KMS-11 (cell line): Measurements from ENCODE around the gene CAMP.
"Not testable (repeated sequence)": the region's sequence is repeated elsewhere in the genome, so short reads cannot be mapped to it uniquely, and the experiment has no call there.

ENCODE experiments used
- H2AFZ ChIP-seq: fragments of 200-600 bp; sonication (generic); 2 replicates; pipeline ENCODE4 v1.6.1; 2016; ENCODE audit warnings: antibody characterized with exemption, mixed run types, low read depth
- H3K27ac ChIP-seq: fragments of 200-600 bp; sonication (generic); 2 replicates; pipeline ENCODE4 v1.6.1; 2016; ENCODE audit warnings: mild to moderate bottlenecking, mixed run types
- H3K27me3 ChIP-seq: fragments of 200-600 bp; sonication (generic); 2 replicates; pipeline ENCODE4 v1.6.1; 2017; ENCODE audit warnings: mild to moderate bottlenecking, low read depth, mixed run types, moderate library complexity; ENCODE audit not compliant: insufficient read depth
- H3K36me3 ChIP-seq: fragments of 200-600 bp; sonication (generic); 2 replicates; pipeline ENCODE4 v1.6.1; 2017; ENCODE audit warnings: mild to moderate bottlenecking, mixed run types; ENCODE audit not compliant: insufficient read depth
- H3K4me1 ChIP-seq: fragments of 200-600 bp; sonication (generic); 2 replicates; pipeline ENCODE4 v1.6.1; 2016; ENCODE audit warnings: mild to moderate bottlenecking, low read depth, mixed run types; ENCODE audit not compliant: poor library complexity, severe bottlenecking
- H3K4me2 ChIP-seq: fragments of 200-600 bp; sonication (generic); 2 replicates; pipeline ENCODE4 v1.7.0; 2016; ENCODE audit warnings: mild to moderate bottlenecking, mixed run types
- H3K4me3 ChIP-seq: fragments of 200-600 bp; sonication (generic); IDR thresholded peaks from 2 replicates; pipeline ENCODE4 v1.6.1; 2017; ENCODE audit warnings: low read depth, low read length, mixed read lengths; ENCODE audit not compliant: insufficient read depth
- H3K79me2 ChIP-seq: fragments of 200-600 bp; sonication (generic); 2 replicates; pipeline ENCODE4 v1.6.1; 2016; ENCODE audit warnings: low read depth, mixed run types; ENCODE audit not compliant: insufficient read depth
- H3K9ac ChIP-seq: fragments of 200-600 bp; sonication (generic); 2 replicates; pipeline ENCODE4 v1.6.1; 2016; ENCODE audit warnings: mild to moderate bottlenecking, mixed run types
- H4K20me1 ChIP-seq: fragments of 200-600 bp; sonication (generic); 2 replicates; pipeline ENCODE4 v1.6.1; 2016; ENCODE audit warnings: mild to moderate bottlenecking, mixed run types; ENCODE audit not compliant: insufficient read depth
- TF ChIP-seq, protein P1 (sequence below): fragments of 200-600 bp; sonication (generic); conservative IDR thresholded peaks from 2 replicates; pipeline ENCODE4 v1.6.1; 2017; ENCODE audit warnings: low read depth, mild to moderate bottlenecking, antibody characterized with exemption, low read length, moderate library complexity, mixed read lengths

The CAMP gene

DNA sequence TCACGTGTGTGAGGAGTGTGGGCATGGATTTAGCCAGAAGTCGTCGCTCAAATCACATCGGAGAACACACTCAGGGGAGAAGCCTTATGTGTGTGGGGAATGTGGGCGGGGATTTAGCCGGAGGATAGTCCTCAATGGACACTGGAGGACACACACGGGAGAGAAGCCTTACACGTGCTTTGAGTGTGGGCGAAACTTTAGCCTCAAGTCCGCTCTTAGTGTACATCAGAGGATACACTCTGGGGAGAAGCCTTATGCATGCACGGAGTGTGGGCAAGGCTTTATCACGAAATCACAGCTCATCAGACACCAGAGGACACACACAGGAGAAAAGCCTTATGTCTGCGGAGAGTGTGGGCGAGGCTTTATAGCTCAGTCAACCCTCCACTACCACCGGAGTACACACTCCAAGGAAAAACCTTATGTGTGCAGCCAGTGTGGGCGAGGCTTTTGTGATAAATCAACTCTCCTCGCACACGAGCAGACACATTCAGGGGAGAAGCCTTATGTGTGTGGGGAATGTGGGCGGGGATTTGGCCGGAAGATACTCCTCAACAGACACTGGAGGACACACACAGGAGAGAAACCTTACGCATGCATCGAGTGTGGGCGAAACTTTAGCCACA is 45.8 kb downstream of the CAMP start:
- H3K9ac ChIP-seq = no peak overlapping the region
- H3K4me3 ChIP-seq = no peak overlapping the region
- H3K36me3 ChIP-seq = no peaks in the 10 kb centered on the region
- no peak overlapping the region for H2AFZ ChIP-seq
- no peaks in the 10 kb centered on the region for H3K4me1 ChIP-seq
- no peak overlapping the region for H3K27ac ChIP-seq
- no peaks in the 10 kb centered on the region for H3K27me3 ChIP-seq
- TF ChIP-seq, protein P1, sequence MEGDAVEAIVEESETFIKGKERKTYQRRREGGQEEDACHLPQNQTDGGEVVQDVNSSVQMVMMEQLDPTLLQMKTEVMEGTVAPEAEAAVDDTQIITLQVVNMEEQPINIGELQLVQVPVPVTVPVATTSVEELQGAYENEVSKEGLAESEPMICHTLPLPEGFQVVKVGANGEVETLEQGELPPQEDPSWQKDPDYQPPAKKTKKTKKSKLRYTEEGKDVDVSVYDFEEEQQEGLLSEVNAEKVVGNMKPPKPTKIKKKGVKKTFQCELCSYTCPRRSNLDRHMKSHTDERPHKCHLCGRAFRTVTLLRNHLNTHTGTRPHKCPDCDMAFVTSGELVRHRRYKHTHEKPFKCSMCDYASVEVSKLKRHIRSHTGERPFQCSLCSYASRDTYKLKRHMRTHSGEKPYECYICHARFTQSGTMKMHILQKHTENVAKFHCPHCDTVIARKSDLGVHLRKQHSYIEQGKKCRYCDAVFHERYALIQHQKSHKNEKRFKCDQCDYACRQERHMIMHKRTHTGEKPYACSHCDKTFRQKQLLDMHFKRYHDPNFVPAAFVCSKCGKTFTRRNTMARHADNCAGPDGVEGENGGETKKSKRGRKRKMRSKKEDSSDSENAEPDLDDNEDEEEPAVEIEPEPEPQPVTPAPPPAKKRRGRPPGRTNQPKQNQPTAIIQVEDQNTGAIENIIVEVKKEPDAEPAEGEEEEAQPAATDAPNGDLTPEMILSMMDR = no peak
- H3K4me2 ChIP-seq = no peak overlapping the region
- no peaks in the 10 kb centered on the region for H4K20me1 ChIP-seq
- no peaks in the 10 kb centered on the region for H3K79me2 ChIP-seq

DNA sequence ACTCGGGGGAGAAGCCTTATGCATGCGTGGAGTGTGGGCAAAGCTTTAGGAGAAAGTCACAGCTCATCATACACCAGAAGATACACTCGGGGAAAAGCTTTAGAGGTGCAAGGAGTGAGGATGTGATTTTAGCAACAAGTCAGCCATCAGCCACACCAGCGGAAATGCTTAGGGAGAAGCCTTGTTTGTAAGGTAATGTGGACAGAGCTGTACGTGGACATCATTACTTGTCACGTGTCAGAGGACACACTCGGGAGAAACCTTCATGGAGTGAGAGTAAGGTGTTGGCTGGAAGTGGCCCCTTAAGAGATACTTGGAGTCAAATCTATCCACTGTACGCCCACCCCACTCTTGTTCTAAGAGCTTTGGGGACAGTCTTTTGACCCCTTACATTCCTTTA is 46.3 kb downstream of the CAMP start:
- H3K27me3 ChIP-seq = no peaks in the 10 kb centered on the region
- no peaks in the 10 kb centered on the region for H3K4me1 ChIP-seq
- H3K27ac ChIP-seq = no peak overlapping the region
- H3K9ac ChIP-seq = no peak overlapping the region
- H4K20me1 ChIP-seq = no peaks in the 10 kb centered on the region
- no peak overlapping the region for H3K4me2 ChIP-seq
- H3K36me3 ChIP-seq = no peaks in the 10 kb centered on the region
- no peak overlapping the region for H2AFZ ChIP-seq
- no peaks in the 10 kb centered on the region for H3K79me2 ChIP-seq
- TF ChIP-seq, protein P1 = no peak
- no peak overlapping the region for H3K4me3 ChIP-seq

DNA sequence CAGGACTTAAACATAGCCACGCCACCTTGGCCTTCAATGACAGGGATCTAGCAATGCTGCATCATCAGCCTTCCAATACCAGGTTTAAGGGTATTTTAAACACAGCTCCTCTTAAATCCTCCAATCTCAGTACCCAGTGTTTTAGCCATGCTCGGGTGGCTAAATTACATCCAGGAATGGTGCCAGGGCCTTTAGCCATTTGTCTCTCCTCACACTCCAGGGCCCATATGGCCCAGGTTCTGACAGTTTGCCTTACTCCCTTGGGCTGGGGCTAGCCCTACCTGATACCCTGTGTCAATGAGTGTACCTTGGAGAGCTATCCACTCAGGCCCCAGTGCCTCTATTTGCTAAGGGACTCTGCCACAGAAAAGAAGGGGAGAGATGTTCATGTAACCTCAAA is 47.0 kb downstream of the CAMP start:
- TF ChIP-seq, protein P1 = no peak
- no peaks in the 10 kb centered on the region for H3K79me2 ChIP-seq
- H3K27me3 ChIP-seq = no peaks in the 10 kb centered on the region
- H3K27ac ChIP-seq = no peak overlapping the region
- no peak overlapping the region for H3K4me3 ChIP-seq
- no peaks in the 10 kb centered on the region for H3K36me3 ChIP-seq
- H3K4me1 ChIP-seq = no peaks in the 10 kb centered on the region
- no peaks in the 10 kb centered on the region for H4K20me1 ChIP-seq
- H3K9ac ChIP-seq = no peak overlapping the region
- no peak overlapping the region for H3K4me2 ChIP-seq
- H2AFZ ChIP-seq = no peak overlapping the region

DNA sequence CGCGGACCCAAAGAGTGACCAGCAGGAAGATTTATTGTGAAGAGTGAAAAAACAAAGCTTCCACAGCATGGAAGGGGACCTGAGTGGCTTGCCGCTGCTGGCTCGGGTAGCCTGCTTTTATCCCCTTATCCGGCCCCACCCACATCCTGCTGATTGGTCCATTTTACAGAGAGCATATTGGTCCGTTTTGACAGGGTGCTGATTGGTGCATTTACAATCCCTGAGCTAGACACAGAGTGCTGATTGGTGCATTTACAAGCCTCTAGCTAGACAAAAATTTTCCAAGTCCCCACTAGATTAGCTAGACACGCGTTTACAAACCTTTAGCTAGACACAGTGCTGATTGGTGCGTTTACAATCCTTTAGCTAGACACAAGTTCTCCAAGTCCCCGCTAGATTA is 47.9 kb downstream of the CAMP start:
- H3K4me1 ChIP-seq, H3K79me2 ChIP-seq, H3K27me3 ChIP-seq, H3K27ac ChIP-seq, H3K9ac ChIP-seq, H3K4me3 ChIP-seq, H3K4me2 ChIP-seq, H4K20me1 ChIP-seq, H2AFZ ChIP-seq, H3K36me3 ChIP-seq: not testable (repeated sequence)

DNA sequence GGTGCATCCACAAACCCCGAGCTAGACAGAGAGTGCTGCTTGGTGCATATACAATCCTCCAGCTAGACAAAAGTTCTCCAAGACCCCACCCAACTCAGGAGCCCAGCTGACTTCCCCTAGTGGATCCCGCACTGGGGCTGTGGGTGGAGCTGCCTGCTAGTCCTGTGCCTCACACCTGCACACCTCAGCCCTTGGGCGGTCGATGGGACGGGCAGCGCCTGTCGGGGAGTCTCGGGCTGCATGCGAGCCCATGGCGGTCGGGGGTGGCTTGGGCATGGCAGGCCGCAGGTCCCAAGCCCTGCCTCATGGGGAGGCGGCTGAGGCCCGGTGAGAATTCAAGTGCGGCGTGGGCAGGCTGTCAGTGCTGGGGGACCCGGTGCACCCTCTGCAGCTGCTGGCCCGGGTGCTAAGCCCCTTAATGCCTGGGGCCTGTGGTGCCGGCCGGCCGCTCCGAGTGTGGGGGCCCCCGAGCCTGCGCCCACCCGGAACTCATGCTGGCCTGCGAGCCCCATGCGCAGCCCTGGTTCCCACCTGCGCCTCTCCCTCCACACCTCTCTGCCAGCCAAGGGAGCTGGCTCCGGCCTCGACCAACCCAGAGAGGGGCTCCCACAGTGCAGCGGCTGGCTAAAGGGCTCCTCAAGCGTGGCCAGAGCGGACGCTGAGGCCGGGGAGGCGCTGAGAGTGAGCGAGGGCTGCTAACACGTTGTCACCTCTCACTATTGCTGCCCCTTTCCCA is 48.6 kb downstream of the CAMP start:
- Histone ChIP-seq H3K27ac (no peak overlapping the region), H3K4me3 (no peak overlapping the region), H3K79me2 (no peaks in the 10 kb centered on the region), H3K36me3 (no peaks in the 10 kb centered on the region), H3K4me2 (no peak overlapping the region), H3K9ac (no peak overlapping the region), H3K27me3 (no peaks in the 10 kb centered on the region), H3K4me1 (no peaks in the 10 kb centered on the region), H4K20me1 (no peaks in the 10 kb centered on the region), H2AFZ (no peak overlapping the region)
- TF ChIP-seq, protein P1 = no peak
